Activated CD4-positive, alpha-beta T cell treated with anti-CD3 and anti-CD28 coated beads for 36 hours (primary cell): ENCODE results near the gene TMCC2. TPM values are rescaled to one million over a fixed set of nuclear protein-coding genes. Genes with fewer than 3 reads are reported as not detected.

Source experiments
- ATAC-seq: fragments of 200-7000 bp; cut with Tn5 transposase; one replicate; pipeline ENCODE4 v1.10.0; 2021; ENCODE audit warnings: mild to moderate bottlenecking, moderate library complexity
- CTCF ChIA-PET: fragments of 350-600 bp; sonication (Branson Sonifier 250); formaldehyde crosslinking; loops from one replicate; lab custom pipeline; 2021; ENCODE audit warnings: antibody characterized with exemption; lab: Charles Lee
- POLR2A ChIA-PET: fragments of 350-600 bp; sonication (Branson Sonifier 250); formaldehyde crosslinking; loops from one replicate; lab custom pipeline; 2021; ENCODE audit warnings: antibody characterized with exemption, inconsistent platforms; lab: Charles Lee
- DNase-seq: peaks from one replicate; pipeline ENCODE4 v3.0.0-alpha.2; 2020
- H3K27ac Mint-ChIP-seq: one replicate; pipeline ENCODE4 v1.8.0; 2021; ENCODE audit warnings: mixed read lengths
- H3K27me3 Mint-ChIP-seq: one replicate; pipeline ENCODE4 v1.8.0; 2021; ENCODE audit warnings: mixed read lengths
- H3K36me3 Mint-ChIP-seq: one replicate; pipeline ENCODE4 v1.8.0; 2021; ENCODE audit warnings: low read depth, mixed read lengths
- H3K4me1 Mint-ChIP-seq: one replicate; pipeline ENCODE4 v1.8.0; 2021; ENCODE audit warnings: mixed read lengths
- H3K4me3 Mint-ChIP-seq: one replicate; pipeline ENCODE4 v1.8.0; 2021; ENCODE audit warnings: mild to moderate bottlenecking, moderate library complexity, mixed read lengths
- H3K9me3 Mint-ChIP-seq: one replicate; pipeline ENCODE4 v1.8.0; 2021; ENCODE audit warnings: low read depth, mixed read lengths
- intact Hi-C, 2 experiments: fragments of 100-400 bp; cut with DNase I in 1 of 2; cut with micrococcal nuclease in 1 of 2; formaldehyde crosslinking; loops; one replicate each; pipeline versions ENCODE4 v1.14.2 to v1.15.1; 2022 to 2024; cut with DNase I, micrococcal nuclease
- total RNA-seq, 2 experiments: library from RNA; stranded (reverse); gene quantifications; one replicate each; pipeline ENCODE4 v1.2.3, GENCODE V29; 2021

TMCC2 gene
- total RNA-seq, 2 experiments from 2014 or later, result 10.5 to 11.0 TPM

- POLR2A ChIA-PET, result interaction anchor here (1.5 kb wide), 1 partner anchor 9 kb away, joined by 9 read pairs; no protein-coding TSS in a partner anchor
These were observed 19.6 kb downstream of the TMCC2 start for GRCh38 chr1:205247130-205247921.

GRCh38 chr1:205248793-205249601 lies 21.3 kb downstream of the TMCC2 start:
- DNase-seq, result no peak
- intact Hi-C loops, result no loop called here
- peaks cover 5% of the 10 kb centered on the region for H3K4me1 Mint-ChIP-seq
- H3K27me3 Mint-ChIP-seq, result peaks cover 2% of the 10 kb centered on the region
- ChIA-PET POLR2A (no interaction called here), CTCF (interaction anchor here (7.2 kb wide), 1 partner anchor 20 kb away, joined by 45 read pairs; the partner anchor contains the start of gene TMCC2)
- H3K9me3 Mint-ChIP-seq, result no peaks in the 10 kb centered on the region
- ATAC-seq, result no peak
- peaks cover 2% of the 10 kb centered on the region for H3K36me3 Mint-ChIP-seq
- H3K27ac Mint-ChIP-seq, result peak overlapping the region; percentile 30
- no peak overlapping the region for H3K4me3 Mint-ChIP-seq

More at GRCh38 chr1:205247130-205247921, 19.6 kb downstream of the TMCC2 start:
- Mint-ChIP-seq H3K4me1 (peaks cover 5% of the 10 kb centered on the region), H3K36me3 (peaks cover 7% of the 10 kb centered on the region), H3K27ac (no peak overlapping the region), H3K9me3 (no peaks in the 10 kb centered on the region), H3K4me3 (no peak overlapping the region), H3K27me3 (peaks cover 2% of the 10 kb centered on the region)
- CTCF ChIA-PET, result interaction anchor here (0.6 to 14.7 kb wide), 8 partner anchors 8 to 239 kb away, joined by 3 to 172 read pairs (median 4); partner anchors contain the start of genes NUAK2 and TMCC2
- DNase-seq, result peak; percentile 50
- intact Hi-C loops, result loop anchor here in 1 of 2 experiments (2.0 kb wide), 1 partner anchor 19 kb away; no protein-coding TSS in a partner anchor
- ATAC-seq, result peak; percentile 58

DNA sequence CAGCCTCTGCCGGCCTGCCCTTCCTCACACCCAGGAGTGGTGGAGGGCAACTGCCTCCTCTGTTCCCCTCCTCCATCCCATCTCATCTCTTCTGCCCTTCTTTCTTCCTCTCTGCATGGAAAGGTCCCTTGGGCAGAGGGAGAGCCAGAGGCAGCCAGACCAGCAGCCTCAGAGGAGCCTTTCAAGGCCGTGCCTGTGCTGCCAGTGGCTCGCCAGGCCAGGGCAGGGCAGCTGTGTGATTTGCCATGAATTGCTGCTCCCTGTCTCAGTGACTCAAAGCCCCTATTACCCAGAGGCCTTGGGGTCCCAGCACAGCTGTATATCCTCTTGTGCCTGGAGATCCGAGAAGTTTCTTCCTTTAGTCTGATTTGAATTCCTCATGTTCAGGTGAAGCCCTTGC lies 21.9 kb downstream of the TMCC2 start:
- Mint-ChIP-seq H3K36me3 (peaks cover 2% of the 10 kb centered on the region), H3K27ac (no peak overlapping the region), H3K4me3 (no peak overlapping the region), H3K4me1 (peaks cover 5% of the 10 kb centered on the region), H3K27me3 (peaks cover 2% of the 10 kb centered on the region), H3K9me3 (no peaks in the 10 kb centered on the region)
- ChIA-PET POLR2A (no interaction called here), CTCF (interaction anchor here (12.4 to 12.9 kb wide), 2 partner anchors 9 to 20 kb away, joined by 172 to 205 read pairs; partner anchors contain the start of gene TMCC2)
- ATAC-seq (no peak), DNase-seq (no peak)
- intact Hi-C loops, result no loop called here

DNA sequence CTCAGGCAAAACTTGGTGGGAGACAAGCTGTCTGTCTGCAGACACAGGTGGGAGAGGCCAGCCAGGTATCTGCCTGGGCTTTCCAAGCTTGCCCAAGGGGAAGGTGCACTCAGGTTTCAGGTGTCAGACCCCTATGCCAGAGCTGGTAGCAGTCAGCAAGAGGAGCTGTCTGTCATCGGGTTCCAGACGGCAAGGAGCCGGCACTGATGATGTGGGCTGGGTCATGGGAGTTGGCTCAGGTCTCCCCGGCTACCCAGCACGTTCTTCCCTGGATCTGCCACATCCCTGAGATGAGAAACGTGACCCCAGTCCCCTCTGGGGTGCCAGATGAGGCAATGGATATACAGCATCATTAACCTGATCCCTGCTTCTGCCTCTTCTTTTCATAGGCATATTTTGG lies 23.0 kb downstream of the TMCC2 start:
- ATAC-seq (no peak), DNase-seq (no peak)
- intact Hi-C loops, result no loop called here
- Mint-ChIP-seq H3K9me3 (no peaks in the 10 kb centered on the region), H3K27ac (no peak overlapping the region), H3K4me3 (no peak overlapping the region), H3K27me3 (peaks cover 2% of the 10 kb centered on the region), H3K4me1 (peaks cover 5% of the 10 kb centered on the region), H3K36me3 (peaks cover 2% of the 10 kb centered on the region)
- ChIA-PET POLR2A (no interaction called here), CTCF (interaction anchor here (0.6 to 12.9 kb wide), 4 partner anchors 10 to 423 kb away, joined by 3 to 205 read pairs (median 88); partner anchors contain the start of gene TMCC2)

DNA sequence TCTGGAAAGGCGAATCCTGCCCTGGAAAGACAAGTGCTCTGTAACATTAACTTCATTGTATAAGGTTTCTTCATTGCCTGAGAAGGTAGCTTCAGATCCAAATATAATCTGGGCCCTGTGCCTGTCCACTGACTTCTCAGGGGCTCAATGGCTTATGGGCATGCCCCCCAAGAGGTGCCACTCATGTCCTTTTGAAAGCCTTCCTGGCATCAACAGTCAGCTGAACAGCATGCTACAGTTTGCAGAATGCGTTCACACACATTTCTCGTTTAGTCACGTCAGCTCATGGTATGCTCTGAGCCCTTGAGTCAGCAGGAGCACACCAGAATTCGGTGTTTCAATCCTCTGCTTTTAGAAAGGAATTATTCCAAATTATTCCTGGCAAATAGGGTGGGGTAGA lies 23.8 kb downstream of the TMCC2 start:
- Mint-ChIP-seq H3K27me3 (peaks cover 2% of the 10 kb centered on the region), H3K9me3 (no peaks in the 10 kb centered on the region), H3K36me3 (peaks cover 2% of the 10 kb centered on the region), H3K4me1 (peaks cover 7% of the 10 kb centered on the region), H3K27ac (no peak overlapping the region), H3K4me3 (no peak overlapping the region)
- DNase-seq, result no peak
- ChIA-PET CTCF (interaction anchor here (0.6 to 12.9 kb wide), 7 partner anchors 11 to 424 kb away, joined by 3 to 205 read pairs (median 4); partner anchors contain the start of gene TMCC2), POLR2A (no interaction called here)
- ATAC-seq, result no peak
- intact Hi-C loops, result no loop called here

DNA sequence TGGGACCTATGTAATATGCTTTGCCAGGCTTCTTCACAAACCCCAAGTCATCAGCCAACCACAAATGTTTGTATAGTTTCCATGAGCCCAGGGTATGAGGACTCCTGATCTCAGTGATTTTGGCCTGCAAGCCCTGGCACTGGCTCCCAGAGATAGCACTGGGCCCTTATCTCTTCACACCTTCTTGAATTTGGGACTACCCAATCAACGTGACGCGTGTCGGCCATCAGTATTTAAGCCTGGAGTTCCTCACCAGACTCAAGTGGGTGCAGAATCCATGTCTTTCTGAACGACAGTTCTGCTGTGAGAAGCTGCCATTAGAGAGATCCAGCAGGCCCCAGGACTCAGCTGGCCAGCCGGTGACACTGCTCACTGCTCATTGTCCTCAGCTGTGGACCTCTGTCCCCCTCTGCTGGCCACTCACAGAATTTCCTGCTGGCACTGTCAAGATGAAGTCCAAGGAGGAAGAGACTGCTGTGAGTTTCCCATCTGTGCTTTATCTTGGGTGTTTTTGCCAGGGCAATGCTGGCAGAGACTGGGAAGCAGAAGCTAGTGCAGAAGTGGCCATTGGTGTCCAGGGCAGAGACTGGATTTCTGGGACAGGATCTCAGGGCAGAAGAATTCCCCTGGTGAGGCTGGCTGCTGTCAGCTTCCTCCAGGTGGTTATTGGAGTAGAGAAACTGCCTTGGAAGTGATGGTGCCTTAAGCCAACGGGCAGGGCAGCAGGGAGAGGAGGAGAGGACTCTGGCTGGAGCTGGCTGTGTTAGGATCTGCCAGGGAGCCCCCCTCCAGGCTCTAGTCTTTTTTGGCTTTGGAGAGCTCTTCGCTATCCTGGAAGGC lies 28.4 kb downstream of the TMCC2 start:
- intact Hi-C loops, result loop anchor here (1.0 kb wide), 6 partner anchors 27 to 281 kb away; no protein-coding TSS in a partner anchor
- H3K27me3 Mint-ChIP-seq, result no peaks in the 10 kb centered on the region
- ATAC-seq (peak; percentile 95), DNase-seq (peak; percentile 93)
- H3K27ac Mint-ChIP-seq, result no peak overlapping the region
- H3K4me3 Mint-ChIP-seq, result no peak overlapping the region
- POLR2A ChIA-PET, result interaction anchor here (0.5 to 1.1 kb wide), 3 partner anchors 26 to 809 kb away, joined by 3 to 4 read pairs (median 3); no protein-coding TSS in a partner anchor
- H3K4me1 Mint-ChIP-seq, result peaks cover 2% of the 10 kb centered on the region
- CTCF ChIA-PET, result interaction anchor here (0.6 to 12.9 kb wide), 56 partner anchors 9 to 449 kb away, joined by 3 to 205 read pairs (median 4); partner anchors contain the start of genes RBBP5 and TMCC2
- H3K9me3 Mint-ChIP-seq, result no peaks in the 10 kb centered on the region
- H3K36me3 Mint-ChIP-seq, result peaks cover 4% of the 10 kb centered on the region

DNA sequence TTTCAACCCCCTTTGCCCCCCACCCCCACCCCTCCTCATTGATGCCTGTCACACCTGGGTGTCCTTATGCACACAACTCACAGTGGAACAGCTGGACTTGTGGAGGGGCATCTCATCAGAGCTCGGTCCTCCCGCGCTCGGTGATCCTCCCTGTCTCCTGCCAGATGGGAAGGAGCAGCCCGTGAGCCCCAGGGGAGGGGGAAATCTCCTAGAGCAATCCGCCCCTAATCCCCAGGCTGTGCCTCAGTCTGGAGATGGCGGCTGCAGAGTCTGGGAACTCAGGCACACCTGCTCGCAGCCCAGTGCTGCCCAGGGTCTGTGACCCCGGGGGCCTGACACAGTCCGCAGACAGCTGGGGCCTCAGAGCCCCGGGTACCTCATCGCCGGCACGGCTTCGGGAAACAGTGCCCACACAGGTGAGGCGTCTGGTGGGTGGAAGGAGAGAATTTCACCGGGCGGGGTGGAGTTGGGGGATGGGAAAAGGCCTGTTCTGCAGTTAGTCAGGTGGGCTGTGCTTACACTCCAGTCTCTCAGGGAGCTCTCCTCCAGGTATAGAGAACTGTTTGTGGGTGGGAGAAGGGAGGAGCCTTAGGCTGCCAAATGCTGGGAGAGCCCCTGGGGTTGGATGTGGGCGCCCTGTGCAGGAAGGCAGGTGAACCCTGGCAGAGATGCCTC lies 29.3 kb downstream of the TMCC2 start:
- no peak for ATAC-seq
- peaks cover 4% of the 10 kb centered on the region for H3K36me3 Mint-ChIP-seq
- ChIA-PET CTCF (interaction anchor here (0.6 to 12.9 kb wide), 43 partner anchors 8 to 450 kb away, joined by 3 to 205 read pairs (median 5); partner anchors contain the start of genes RBBP5 and TMCC2), POLR2A (interaction anchor here (0.6 to 1.0 kb wide), 2 partner anchors 27 to 103 kb away, joined by 3 read pairs; no protein-coding TSS in a partner anchor)
- no peak overlapping the region for H3K4me3 Mint-ChIP-seq
- DNase-seq, result no peak
- H3K27me3 Mint-ChIP-seq, result no peaks in the 10 kb centered on the region
- intact Hi-C loops, result loop anchor here (1.0 kb wide), 6 partner anchors 28 to 282 kb away; no protein-coding TSS in a partner anchor
- peaks cover 11% of the 10 kb centered on the region for H3K4me1 Mint-ChIP-seq
- no peaks in the 10 kb centered on the region for H3K9me3 Mint-ChIP-seq
- H3K27ac Mint-ChIP-seq, result no peak overlapping the region

- H3K9me3 Mint-ChIP-seq, result no peaks in the 10 kb centered on the region
- H3K36me3 Mint-ChIP-seq, result peaks cover 4% of the 10 kb centered on the region
- no peak overlapping the region for H3K27ac Mint-ChIP-seq
- intact Hi-C loops, result no loop called here
- POLR2A ChIA-PET, result interaction anchor here (0.6 kb wide), 1 partner anchor 104 kb away, joined by 3 read pairs; no protein-coding TSS in a partner anchor
- no peak for ATAC-seq
- H3K4me3 Mint-ChIP-seq, result no peak overlapping the region
- no peak for DNase-seq
- H3K27me3 Mint-ChIP-seq, result no peaks in the 10 kb centered on the region
- CTCF ChIA-PET, result interaction anchor here (0.8 to 12.9 kb wide), 10 partner anchors 8 to 267 kb away, joined by 3 to 205 read pairs (median 7); partner anchors contain the start of gene TMCC2
- H3K4me1 Mint-ChIP-seq, result peaks cover 16% of the 10 kb centered on the region
These were observed 30.0 kb downstream of the TMCC2 start for GRCh38 chr1:205257735-205258134.

- peaks cover 4% of the 10 kb centered on the region for H3K36me3 Mint-ChIP-seq
- DNase-seq (no peak), ATAC-seq (no peak)
- CTCF ChIA-PET, result interaction anchor here (0.7 to 12.9 kb wide), 11 partner anchors 7 to 267 kb away, joined by 3 to 205 read pairs (median 4); partner anchors contain the start of gene TMCC2
- no peak overlapping the region for H3K4me3 Mint-ChIP-seq
- no peaks in the 10 kb centered on the region for H3K27me3 Mint-ChIP-seq
- POLR2A ChIA-PET, result interaction anchor here (0.6 kb wide), 1 partner anchor 190 kb away, joined by 4 read pairs; no protein-coding TSS in a partner anchor
- peaks cover 21% of the 10 kb centered on the region for H3K4me1 Mint-ChIP-seq
- no peaks in the 10 kb centered on the region for H3K9me3 Mint-ChIP-seq
- intact Hi-C loops, result no loop called here
- H3K27ac Mint-ChIP-seq, result no peak overlapping the region
These were observed 30.5 kb downstream of the TMCC2 start for GRCh38 chr1:205258261-205258691.
